Activated CD4-positive, alpha-beta T cell treated with anti-CD3 and anti-CD28 coated beads for 48 hours (primary cell): ENCODE measurements around the gene DOP1A.

Experiments
- DNase-seq: peaks from one replicate; pipeline ENCODE4 v3.0.0-alpha.2; 2020

Gene DOP1A

DNA sequence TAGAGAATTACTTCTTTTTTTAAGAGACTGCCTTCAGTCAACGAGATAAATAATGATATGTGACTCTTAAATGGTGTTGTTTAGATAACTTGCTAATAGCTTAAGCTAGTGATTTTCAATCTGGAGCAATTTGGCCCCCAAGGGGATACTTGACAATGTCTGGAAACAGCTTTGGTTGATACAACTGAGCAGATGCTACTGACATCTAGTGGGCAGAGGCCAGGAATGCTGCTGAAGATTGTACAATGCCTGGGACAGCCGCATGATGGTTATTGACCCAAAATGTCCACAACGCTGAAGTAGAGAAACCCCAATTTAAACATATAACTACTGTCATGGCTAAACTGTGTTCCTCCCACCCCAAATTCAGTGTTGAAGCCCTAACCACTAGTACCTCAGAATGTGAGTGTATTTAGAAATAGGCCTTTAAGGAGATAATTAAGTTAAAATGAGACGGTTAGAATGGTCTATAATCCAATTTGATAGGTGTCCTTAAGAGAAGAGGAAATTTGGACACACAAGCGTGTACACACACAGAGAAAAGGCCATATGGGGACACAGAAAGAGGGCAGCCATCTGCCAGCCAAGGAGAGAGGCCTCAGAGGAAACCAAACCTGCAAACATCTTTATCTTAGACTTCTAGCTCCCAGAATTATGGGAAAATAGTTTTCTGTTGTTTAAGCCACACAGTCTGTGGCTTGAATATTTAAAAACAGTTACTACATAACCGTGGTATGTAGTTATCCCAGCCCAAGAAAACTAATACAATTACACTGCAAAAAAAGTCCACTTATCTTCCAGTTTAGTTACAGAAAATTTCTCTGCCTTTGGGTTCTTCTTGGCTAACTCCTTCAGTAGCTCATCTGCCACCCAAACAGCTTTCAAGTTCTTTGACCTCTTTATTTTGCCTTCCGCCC lies 147.9 kb downstream of the DOP1A start:
- DNase-seq = peak; percentile 64

DNA sequence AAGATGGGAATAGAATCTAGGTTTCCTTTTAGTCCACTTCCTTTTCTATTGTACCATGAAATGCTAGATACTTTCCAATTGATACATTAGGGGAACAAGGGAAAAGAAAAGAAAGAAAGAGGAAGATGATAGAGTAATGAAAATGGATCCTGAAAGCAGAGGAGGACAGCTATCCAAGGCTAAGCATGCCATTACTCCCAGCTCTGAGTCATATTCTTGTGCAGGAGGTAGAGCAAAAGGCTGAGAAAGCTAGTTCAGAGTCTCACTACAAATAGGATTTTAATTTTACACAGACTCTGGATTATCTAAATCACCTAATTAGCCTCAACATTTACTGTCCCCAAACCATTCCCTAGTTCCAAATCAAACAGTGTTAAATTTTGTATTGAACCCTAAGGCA lies 149.3 kb downstream of the DOP1A start:
- DNase-seq = no peak
